WERI-Rb-1 (cell line): Measurements from ENCODE around the gene SLU7.

ENCODE experiments used
- DNase-seq: peaks from one replicate; pipeline ENCODE4 v3.0.0-alpha.2; 2020
- H3K27ac ChIP-seq: fragments of 250-450 bp; sonication (Bioruptor Pico); 2 replicates; pipeline ENCODE4 v1.5.1; 2020; ENCODE audit warnings: mild to moderate bottlenecking, moderate library complexity
- H3K27me3 ChIP-seq: fragments of 250-450 bp; sonication (Bioruptor Pico); 2 replicates; pipeline ENCODE4 v1.5.1; 2021; ENCODE audit warnings: mild to moderate bottlenecking, low read depth, moderate library complexity; ENCODE audit not compliant: insufficient read depth, severe bottlenecking
- H3K36me3 ChIP-seq: fragments of 250-450 bp; sonication (Bioruptor Pico); 2 replicates; pipeline ENCODE4 v1.5.1; 2020; ENCODE audit warnings: mild to moderate bottlenecking, moderate library complexity
- H3K4me3 ChIP-seq: 2 replicates; pipeline ENCODE4 v1.5.1; 2011; ENCODE audit warnings: low read depth, mild to moderate bottlenecking, control low read depth, low read length
- H3K9me3 ChIP-seq: fragments of 250-450 bp; sonication (Bioruptor Pico); 2 replicates; pipeline ENCODE4 v1.5.1; 2021; ENCODE audit warnings: mild to moderate bottlenecking, moderate library complexity; ENCODE audit not compliant: severe bottlenecking
- TF ChIP-seq, protein P1 (sequence below): IDR thresholded peaks from 2 replicates; pipeline ENCODE4 v1.5.1; 2011; ENCODE audit warnings: low read depth, mild to moderate bottlenecking, control low read depth, inconsistent platforms, low read length

Gene SLU7

GRCh38 chr5:160367261-160367660, 51.6 kb downstream of the SLU7 start:
- no peaks in the 10 kb centered on the region for H3K9me3 ChIP-seq
- no peak overlapping the region for H3K4me3 ChIP-seq
- no peaks in the 10 kb centered on the region for H3K36me3 ChIP-seq
- H3K27me3 ChIP-seq = no peaks in the 10 kb centered on the region
- TF ChIP-seq, protein P1, sequence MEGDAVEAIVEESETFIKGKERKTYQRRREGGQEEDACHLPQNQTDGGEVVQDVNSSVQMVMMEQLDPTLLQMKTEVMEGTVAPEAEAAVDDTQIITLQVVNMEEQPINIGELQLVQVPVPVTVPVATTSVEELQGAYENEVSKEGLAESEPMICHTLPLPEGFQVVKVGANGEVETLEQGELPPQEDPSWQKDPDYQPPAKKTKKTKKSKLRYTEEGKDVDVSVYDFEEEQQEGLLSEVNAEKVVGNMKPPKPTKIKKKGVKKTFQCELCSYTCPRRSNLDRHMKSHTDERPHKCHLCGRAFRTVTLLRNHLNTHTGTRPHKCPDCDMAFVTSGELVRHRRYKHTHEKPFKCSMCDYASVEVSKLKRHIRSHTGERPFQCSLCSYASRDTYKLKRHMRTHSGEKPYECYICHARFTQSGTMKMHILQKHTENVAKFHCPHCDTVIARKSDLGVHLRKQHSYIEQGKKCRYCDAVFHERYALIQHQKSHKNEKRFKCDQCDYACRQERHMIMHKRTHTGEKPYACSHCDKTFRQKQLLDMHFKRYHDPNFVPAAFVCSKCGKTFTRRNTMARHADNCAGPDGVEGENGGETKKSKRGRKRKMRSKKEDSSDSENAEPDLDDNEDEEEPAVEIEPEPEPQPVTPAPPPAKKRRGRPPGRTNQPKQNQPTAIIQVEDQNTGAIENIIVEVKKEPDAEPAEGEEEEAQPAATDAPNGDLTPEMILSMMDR = no peak
- DNase-seq = no peak
- no peak overlapping the region for H3K27ac ChIP-seq

GRCh38 chr5:160366230-160366629, 52.7 kb downstream of the SLU7 start:
- TF ChIP-seq, protein P1 = no peak
- H3K27me3 ChIP-seq = no peaks in the 10 kb centered on the region
- no peak for DNase-seq

GRCh38 chr5:160363660-160364395, 55.1 kb downstream of the SLU7 start:
- H3K9me3 ChIP-seq = no peaks in the 10 kb centered on the region
- DNase-seq = no peak
- H3K27ac ChIP-seq = no peak overlapping the region
- H3K36me3 ChIP-seq = no peaks in the 10 kb centered on the region
- H3K4me3 ChIP-seq = no peak overlapping the region
- TF ChIP-seq, protein P1 = no peak
- H3K27me3 ChIP-seq = no peaks in the 10 kb centered on the region

More at GRCh38 chr5:160366230-160366629, 52.7 kb downstream of the SLU7 start:
- H3K36me3 ChIP-seq = no peaks in the 10 kb centered on the region
- H3K27ac ChIP-seq = no peak overlapping the region
- H3K4me3 ChIP-seq = no peak overlapping the region
- no peaks in the 10 kb centered on the region for H3K9me3 ChIP-seq

GRCh38 chr5:160363211-160363610, 55.7 kb downstream of the SLU7 start:
- no peaks in the 10 kb centered on the region for H3K9me3 ChIP-seq
- no peak overlapping the region for H3K4me3 ChIP-seq
- no peaks in the 10 kb centered on the region for H3K27me3 ChIP-seq
- no peaks in the 10 kb centered on the region for H3K36me3 ChIP-seq
- no peak overlapping the region for H3K27ac ChIP-seq
- DNase-seq = no peak
- TF ChIP-seq, protein P1 = no peak

- H3K27me3 ChIP-seq = no peaks in the 10 kb centered on the region
- DNase-seq = no peak
- H3K4me3 ChIP-seq = no peak overlapping the region
- H3K9me3 ChIP-seq = no peaks in the 10 kb centered on the region
- TF ChIP-seq, protein P1 = no peak
- H3K36me3 ChIP-seq = no peaks in the 10 kb centered on the region
- no peak overlapping the region for H3K27ac ChIP-seq
Observed at GRCh38 chr5:160361624-160362228, 57.2 kb downstream of the SLU7 start.

GRCh38 chr5:160360310-160360709, 58.6 kb downstream of the SLU7 start:
- DNase-seq = no peak
- no peaks in the 10 kb centered on the region for H3K36me3 ChIP-seq
- no peak overlapping the region for H3K27ac ChIP-seq
- TF ChIP-seq, protein P1 = no peak
- no peaks in the 10 kb centered on the region for H3K9me3 ChIP-seq
- H3K27me3 ChIP-seq = no peaks in the 10 kb centered on the region
- no peak overlapping the region for H3K4me3 ChIP-seq
